Ovary (tissue), 3 donors: ENCODE measurements around the gene TANC2.

ENCODE experiments used
- EP300 ChIP-seq: sonication (generic); formaldehyde crosslinking; IDR thresholded peaks from one replicate; pipeline ENCODE4 v1.6.1; 2017; ENCODE audit warnings: antibody characterized with exemption
- POLR2A ChIP-seq: fragments of 450-650 bp; IDR thresholded peaks from one replicate; pipeline ENCODE4 v1.6.1; 2017; ENCODE audit warnings: antibody characterized with exemption, mild to moderate bottlenecking, moderate library complexity
- TF ChIP-seq, protein P1 (sequence below), 3 donors: fragments of 450-650 bp in 2 of 3; fragments of 200-600 bp in 1 of 3; IDR thresholded peaks; one replicate each; pipeline versions ENCODE4 v1.5.1 to v1.8.0; 2016 to 2022; ENCODE audit warnings: antibody characterized with exemption in 3 of 3, mild to moderate bottlenecking in 1 of 3
- donor health status: DM: no; HTN: no; CAD: no.

DNA sequence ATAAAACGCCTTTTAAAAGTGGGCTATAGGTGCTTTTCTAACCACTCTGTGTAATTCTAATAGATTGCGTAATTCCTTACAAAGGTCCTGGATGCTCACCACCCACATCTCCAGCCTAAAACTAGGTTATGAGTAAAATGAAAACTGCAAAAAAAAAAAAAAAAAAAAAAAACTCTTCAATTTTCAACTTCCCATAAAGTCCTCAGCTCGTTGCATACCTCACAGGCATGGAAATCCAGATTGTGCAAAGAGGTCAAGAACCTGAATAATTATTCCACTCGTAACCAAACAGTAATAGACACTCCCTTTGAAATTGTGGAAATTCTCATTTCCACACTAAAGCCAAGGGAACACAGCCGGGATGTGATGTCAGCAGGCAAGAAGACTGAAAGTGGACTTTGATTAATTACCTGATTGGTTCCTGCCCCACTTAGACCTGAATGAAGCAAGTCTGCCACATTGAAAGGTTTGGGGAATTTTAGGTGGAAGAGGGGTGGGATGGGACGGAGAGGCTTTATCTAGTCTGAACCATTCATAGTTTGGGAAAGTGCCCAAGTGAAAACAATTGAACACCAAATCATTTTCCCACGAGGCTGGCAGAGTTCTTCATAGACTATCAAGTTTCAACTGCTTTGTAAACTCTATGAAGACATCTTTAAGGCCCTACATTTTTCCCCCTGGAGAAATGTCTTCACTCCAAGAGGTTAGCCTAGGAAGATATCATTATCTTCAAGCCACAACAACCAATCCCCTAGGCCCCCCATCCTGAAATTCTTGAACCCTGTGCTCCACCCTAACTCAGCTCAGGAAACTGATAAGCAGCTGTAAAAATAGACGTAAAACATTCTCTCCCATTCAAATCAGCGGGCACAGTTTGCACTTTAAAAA is 49.1 kb upstream of the TANC2 start:
- no peak for TF ChIP-seq POLR2A
- TF ChIP-seq EP300: no peak
- TF ChIP-seq, protein P1, sequence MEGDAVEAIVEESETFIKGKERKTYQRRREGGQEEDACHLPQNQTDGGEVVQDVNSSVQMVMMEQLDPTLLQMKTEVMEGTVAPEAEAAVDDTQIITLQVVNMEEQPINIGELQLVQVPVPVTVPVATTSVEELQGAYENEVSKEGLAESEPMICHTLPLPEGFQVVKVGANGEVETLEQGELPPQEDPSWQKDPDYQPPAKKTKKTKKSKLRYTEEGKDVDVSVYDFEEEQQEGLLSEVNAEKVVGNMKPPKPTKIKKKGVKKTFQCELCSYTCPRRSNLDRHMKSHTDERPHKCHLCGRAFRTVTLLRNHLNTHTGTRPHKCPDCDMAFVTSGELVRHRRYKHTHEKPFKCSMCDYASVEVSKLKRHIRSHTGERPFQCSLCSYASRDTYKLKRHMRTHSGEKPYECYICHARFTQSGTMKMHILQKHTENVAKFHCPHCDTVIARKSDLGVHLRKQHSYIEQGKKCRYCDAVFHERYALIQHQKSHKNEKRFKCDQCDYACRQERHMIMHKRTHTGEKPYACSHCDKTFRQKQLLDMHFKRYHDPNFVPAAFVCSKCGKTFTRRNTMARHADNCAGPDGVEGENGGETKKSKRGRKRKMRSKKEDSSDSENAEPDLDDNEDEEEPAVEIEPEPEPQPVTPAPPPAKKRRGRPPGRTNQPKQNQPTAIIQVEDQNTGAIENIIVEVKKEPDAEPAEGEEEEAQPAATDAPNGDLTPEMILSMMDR (IDR thresholded peaks at IDR 0.05): no peak
